C4-2B (cell line): ENCODE measurements around the gene NELL1.

Experiments used
- ZFX ChIP-seq: fragments of 450-650 bp; IDR thresholded peaks from 2 replicates; pipeline ENCODE4 v1.6.1; 2017
- TF ChIP-seq, protein P1 (sequence below): fragments of 450-650 bp; conservative IDR thresholded peaks from 2 replicates; pipeline ENCODE4 v1.5.1; 2017; ENCODE audit warnings: mild to moderate bottlenecking

DNA sequence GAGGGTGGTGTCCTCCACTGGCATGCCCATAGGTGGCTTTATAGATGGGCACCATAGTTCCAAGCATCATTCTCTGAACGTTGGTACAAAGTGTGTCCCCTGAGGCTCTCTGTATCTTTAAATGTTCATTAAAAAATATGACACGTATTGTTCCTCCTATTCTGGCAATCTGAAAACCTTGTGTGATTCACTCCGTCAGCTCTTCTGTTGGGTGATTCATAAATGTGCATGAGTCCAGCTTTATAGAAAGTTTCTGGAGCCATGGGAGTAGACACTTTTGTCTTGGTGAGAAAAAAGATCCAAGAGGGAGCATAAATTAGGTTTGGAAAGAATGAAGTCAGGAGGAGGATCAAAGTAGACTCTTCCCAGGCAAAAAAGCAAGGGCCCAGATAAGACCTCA lies 728.8 kb downstream of the NELL1 start:
- TF ChIP-seq, protein P1, sequence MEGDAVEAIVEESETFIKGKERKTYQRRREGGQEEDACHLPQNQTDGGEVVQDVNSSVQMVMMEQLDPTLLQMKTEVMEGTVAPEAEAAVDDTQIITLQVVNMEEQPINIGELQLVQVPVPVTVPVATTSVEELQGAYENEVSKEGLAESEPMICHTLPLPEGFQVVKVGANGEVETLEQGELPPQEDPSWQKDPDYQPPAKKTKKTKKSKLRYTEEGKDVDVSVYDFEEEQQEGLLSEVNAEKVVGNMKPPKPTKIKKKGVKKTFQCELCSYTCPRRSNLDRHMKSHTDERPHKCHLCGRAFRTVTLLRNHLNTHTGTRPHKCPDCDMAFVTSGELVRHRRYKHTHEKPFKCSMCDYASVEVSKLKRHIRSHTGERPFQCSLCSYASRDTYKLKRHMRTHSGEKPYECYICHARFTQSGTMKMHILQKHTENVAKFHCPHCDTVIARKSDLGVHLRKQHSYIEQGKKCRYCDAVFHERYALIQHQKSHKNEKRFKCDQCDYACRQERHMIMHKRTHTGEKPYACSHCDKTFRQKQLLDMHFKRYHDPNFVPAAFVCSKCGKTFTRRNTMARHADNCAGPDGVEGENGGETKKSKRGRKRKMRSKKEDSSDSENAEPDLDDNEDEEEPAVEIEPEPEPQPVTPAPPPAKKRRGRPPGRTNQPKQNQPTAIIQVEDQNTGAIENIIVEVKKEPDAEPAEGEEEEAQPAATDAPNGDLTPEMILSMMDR, result no peak
- TF ChIP-seq ZFX, result no peak
